ENCODE results near the gene ICAM1.

Gene ICAM1

GRCh38 chr19:10317045-10317856, 46.3 kb downstream of the ICAM1 start:
- in situ Hi-C loops (cut with HindIII; ENCODE audit: low pct_unique_long_range_greater_than_20kb, low sequenced_read_pairs): no loop called here
- TF ChIP-seq JUND (IDR thresholded peaks at IDR 0.05; ENCODE audit: low read depth): no peak
- DNase-seq (ENCODE audit: low read depth in 1 of 2, low spot score in 1 of 2): no peak

GRCh38 chr19:10317857-10318462, 47.0 kb downstream of the ICAM1 start:
- in situ Hi-C loops (cut with HindIII; ENCODE audit: low pct_unique_long_range_greater_than_20kb, low sequenced_read_pairs): no loop called here
- no peak for TF ChIP-seq JUND (IDR thresholded peaks at IDR 0.05; ENCODE audit: low read depth)
- no peak for DNase-seq (ENCODE audit: low read depth in 1 of 2, low spot score in 1 of 2)

GRCh38 chr19:10318807-10319682, 48.1 kb downstream of the ICAM1 start:
- in situ Hi-C loops (cut with HindIII; ENCODE audit: low pct_unique_long_range_greater_than_20kb, low sequenced_read_pairs): no loop called here
- TF ChIP-seq JUND (IDR thresholded peaks at IDR 0.05; ENCODE audit: low read depth): no peak
- no peak for DNase-seq (ENCODE audit: low read depth in 1 of 2, low spot score in 1 of 2)

- TF ChIP-seq JUND (IDR thresholded peaks at IDR 0.05; ENCODE audit: low read depth): no peak
- in situ Hi-C loops (cut with HindIII; ENCODE audit: low pct_unique_long_range_greater_than_20kb, low sequenced_read_pairs): no loop called here
- no peak for DNase-seq (ENCODE audit: low read depth in 1 of 2, low spot score in 1 of 2)
Measured at GRCh38 chr19:10320602-10321416, 49.9 kb downstream of the ICAM1 start.

DNA sequence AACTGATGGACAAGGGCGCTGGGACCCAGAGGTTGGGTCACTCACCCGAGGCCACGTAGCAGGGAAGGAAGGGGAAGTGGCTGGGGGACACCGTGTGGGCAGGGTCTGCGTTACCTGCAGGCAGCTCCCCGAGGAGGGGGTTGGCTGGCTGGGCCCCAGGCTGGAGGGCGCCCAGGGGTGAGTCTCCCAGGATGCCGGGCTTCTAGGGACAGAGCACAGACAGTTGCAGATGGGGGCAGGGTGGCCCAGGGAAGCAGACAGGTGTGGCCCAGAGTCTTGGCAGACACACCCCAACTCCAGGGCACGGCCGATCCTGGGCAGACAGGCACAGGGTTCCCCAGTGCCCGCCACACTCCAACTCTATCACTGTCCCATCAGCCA, 50.5 kb downstream of the ICAM1 start:
- TF ChIP-seq JUND (IDR thresholded peaks at IDR 0.05; ENCODE audit: low read depth): no peak
- no peak for DNase-seq (ENCODE audit: low read depth in 1 of 2, low spot score in 1 of 2)
- in situ Hi-C loops (cut with HindIII; ENCODE audit: low pct_unique_long_range_greater_than_20kb, low sequenced_read_pairs): no loop called here

DNA sequence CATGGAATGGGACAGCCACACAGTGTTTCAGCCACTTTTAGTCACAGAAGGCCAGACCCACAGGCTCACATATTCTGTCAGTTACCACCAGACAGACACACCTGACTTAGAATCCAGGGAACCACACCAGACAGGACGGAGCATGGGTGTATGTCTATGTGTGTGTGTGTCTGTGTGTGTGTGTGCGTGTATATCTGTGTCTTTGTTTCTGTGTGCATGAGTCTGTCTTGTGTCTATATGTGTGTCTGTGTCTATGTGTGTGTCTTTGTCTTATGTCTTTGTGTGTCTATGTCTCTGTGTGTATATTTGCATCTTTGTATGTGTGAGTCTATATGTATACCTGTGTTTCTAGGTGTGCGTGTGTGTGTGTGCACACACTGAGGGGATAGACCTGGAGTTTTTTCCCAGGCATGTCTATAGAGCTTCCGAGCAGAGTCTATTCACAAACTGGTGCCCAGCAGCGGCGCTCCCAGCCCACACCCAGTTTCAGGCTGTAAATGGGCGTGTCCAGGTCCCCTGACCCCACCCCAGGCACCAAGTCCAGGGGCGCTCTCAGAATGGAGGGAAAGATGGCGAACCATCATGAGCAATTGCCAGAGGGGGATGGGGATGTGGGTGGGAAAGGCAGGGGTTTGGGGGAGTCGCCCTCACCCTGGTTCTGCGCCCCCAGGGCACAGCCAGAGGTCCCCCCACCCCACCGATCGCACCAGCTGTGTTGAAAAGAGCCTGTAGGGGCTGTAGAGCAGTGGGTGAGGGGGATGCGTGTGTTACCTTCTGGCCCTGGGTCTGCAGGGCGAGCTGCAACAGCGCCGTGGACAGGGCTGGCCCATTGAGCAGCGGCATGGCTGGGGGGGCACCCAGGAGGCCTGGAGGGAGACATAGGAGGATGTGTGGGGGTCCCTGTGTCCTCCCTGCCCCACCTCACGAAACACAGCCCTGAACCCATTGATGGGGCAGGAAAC, 51.2 kb downstream of the ICAM1 start:
- no peak for TF ChIP-seq JUND (IDR thresholded peaks at IDR 0.05; ENCODE audit: low read depth)
- in situ Hi-C loops (cut with HindIII; ENCODE audit: low pct_unique_long_range_greater_than_20kb, low sequenced_read_pairs): no loop called here
- no peak for DNase-seq (ENCODE audit: low read depth in 1 of 2, low spot score in 1 of 2)

GRCh38 chr19:10325732-10326131, 54.8 kb downstream of the ICAM1 start:
- in situ Hi-C loops (cut with HindIII; ENCODE audit: low pct_unique_long_range_greater_than_20kb, low sequenced_read_pairs): no loop called here
- DNase-seq (ENCODE audit: low read depth in 1 of 2, low spot score in 1 of 2): no peak
- no peak for TF ChIP-seq JUND (IDR thresholded peaks at IDR 0.05; ENCODE audit: low read depth)

GRCh38 chr19:10327793-10328192, 56.9 kb downstream of the ICAM1 start:
- DNase-seq (ENCODE audit: low read depth in 1 of 2, low spot score in 1 of 2): no peak
- TF ChIP-seq JUND (IDR thresholded peaks at IDR 0.05; ENCODE audit: low read depth): no peak
- in situ Hi-C loops (cut with HindIII; ENCODE audit: low pct_unique_long_range_greater_than_20kb, low sequenced_read_pairs): no loop called here

DNA sequence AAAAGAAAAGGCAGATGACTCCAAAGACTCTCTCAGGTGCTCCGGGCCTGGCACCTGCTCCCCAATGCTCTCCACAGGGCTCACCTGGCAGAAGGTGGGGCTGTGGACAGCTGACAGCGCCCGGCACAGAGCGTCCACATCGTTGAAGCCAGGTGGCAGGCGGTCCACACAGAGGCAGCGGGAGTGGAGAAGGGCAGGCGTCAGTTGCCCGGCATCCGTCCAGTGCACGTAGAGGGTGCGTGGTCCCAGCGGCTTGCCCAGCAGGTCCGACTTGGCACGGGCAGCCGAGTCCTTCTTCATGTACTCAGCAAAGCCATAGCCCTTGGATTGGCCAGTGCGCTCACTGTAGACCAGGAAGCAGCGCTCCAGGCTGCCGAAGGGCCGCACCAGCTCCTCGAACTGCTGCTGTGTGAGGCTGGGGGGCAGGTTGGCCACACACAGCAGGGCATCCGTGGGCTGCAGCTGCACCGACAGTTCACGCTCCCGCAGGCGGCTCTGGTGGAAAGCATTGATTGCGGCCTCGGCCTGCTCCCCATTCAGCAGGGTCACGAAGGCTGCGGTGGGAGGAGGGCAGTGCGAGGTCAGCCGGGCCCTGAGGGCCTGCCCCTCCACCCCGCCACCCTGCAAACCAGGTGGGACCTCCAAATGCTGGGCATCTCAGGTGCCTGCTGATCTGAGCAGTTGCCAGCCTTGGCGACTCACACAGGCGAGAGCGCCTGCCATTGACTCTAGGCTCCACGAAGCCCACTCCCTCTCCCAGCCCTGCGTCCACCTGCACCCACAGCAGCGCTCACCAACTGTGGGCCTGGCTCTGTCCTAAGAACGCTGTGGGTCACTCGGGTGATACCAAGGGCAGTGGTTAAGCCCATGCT, 57.9 kb downstream of the ICAM1 start:
- no peak for TF ChIP-seq JUND (IDR thresholded peaks at IDR 0.05; ENCODE audit: low read depth)
- no peak for DNase-seq (ENCODE audit: low read depth in 1 of 2, low spot score in 1 of 2)
- in situ Hi-C loops (cut with HindIII; ENCODE audit: low pct_unique_long_range_greater_than_20kb, low sequenced_read_pairs): no loop called here

- no peak for DNase-seq (ENCODE audit: low read depth in 1 of 2, low spot score in 1 of 2)
- in situ Hi-C loops (cut with HindIII; ENCODE audit: low pct_unique_long_range_greater_than_20kb, low sequenced_read_pairs): no loop called here
- no peak for TF ChIP-seq JUND (IDR thresholded peaks at IDR 0.05; ENCODE audit: low read depth)
Measured at GRCh38 chr19:10329555-10329954, 58.6 kb downstream of the ICAM1 start.

All from T47D (cell line).